Measurements from ENCODE around the gene SERPINE2. TPM values are rescaled to one million over a fixed set of nuclear protein-coding genes. Genes with fewer than 3 reads are reported as not detected.

Gene SERPINE2
- total RNA-seq, 1 donor from 2014 or later: 25.1 TPM

- H3K27ac Mint-ChIP-seq: no peak overlapping the region
- H3K27me3 Mint-ChIP-seq: no peaks in the 10 kb centered on the region
- no peaks in the 10 kb centered on the region for H3K36me3 Mint-ChIP-seq (ENCODE audit: insufficient read depth)
- no peak for DNase-seq (ENCODE audit: low spot score, unreplicated experiment)
- no peak for TF ChIP-seq CTCF (IDR thresholded peaks at IDR 0.05; ENCODE audit: unreplicated experiment)
- H3K4me1 Mint-ChIP-seq (ENCODE audit: low read depth): no peaks in the 10 kb centered on the region
- H3K9me3 Mint-ChIP-seq (ENCODE audit: low read depth): no peaks in the 10 kb centered on the region
- H3K4me3 Mint-ChIP-seq (ENCODE audit: low read depth): no peak overlapping the region
Measured at GRCh38 chr2:224017957-224018356, 21.1 kb downstream of the SERPINE2 start.

GRCh38 chr2:224016963-224017362 lies 22.1 kb downstream of the SERPINE2 start:
- Mint-ChIP-seq H3K36me3 (ENCODE audit: insufficient read depth) (no peaks in the 10 kb centered on the region), H3K27me3 (no peaks in the 10 kb centered on the region), H3K4me1 (ENCODE audit: low read depth) (no peaks in the 10 kb centered on the region), H3K9me3 (ENCODE audit: low read depth) (no peaks in the 10 kb centered on the region), H3K27ac (no peak overlapping the region), H3K4me3 (ENCODE audit: low read depth) (no peak overlapping the region)
- TF ChIP-seq CTCF (IDR thresholded peaks at IDR 0.05; ENCODE audit: unreplicated experiment): no peak
- DNase-seq (ENCODE audit: low spot score, unreplicated experiment): no peak

- Mint-ChIP-seq H3K27me3 (no peaks in the 10 kb centered on the region), H3K9me3 (ENCODE audit: low read depth) (no peaks in the 10 kb centered on the region), H3K27ac (no peak overlapping the region), H3K4me3 (ENCODE audit: low read depth) (no peak overlapping the region), H3K4me1 (ENCODE audit: low read depth) (peaks cover 2% of the 10 kb centered on the region), H3K36me3 (ENCODE audit: insufficient read depth) (no peaks in the 10 kb centered on the region)
- no peak for DNase-seq (ENCODE audit: low spot score, unreplicated experiment)
- TF ChIP-seq CTCF (IDR thresholded peaks at IDR 0.05; ENCODE audit: unreplicated experiment): no peak
Measured at GRCh38 chr2:224014336-224014735, 24.8 kb downstream of the SERPINE2 start.

- H3K9me3 Mint-ChIP-seq (ENCODE audit: low read depth): no peaks in the 10 kb centered on the region
- no peaks in the 10 kb centered on the region for H3K27me3 Mint-ChIP-seq
- H3K4me3 Mint-ChIP-seq (ENCODE audit: low read depth): no peak overlapping the region
- TF ChIP-seq CTCF (IDR thresholded peaks at IDR 0.05; ENCODE audit: unreplicated experiment): no peak
- H3K4me1 Mint-ChIP-seq (ENCODE audit: low read depth): peaks cover 10% of the 10 kb centered on the region
- DNase-seq (ENCODE audit: low spot score, unreplicated experiment): no peak
- H3K36me3 Mint-ChIP-seq (ENCODE audit: insufficient read depth): no peaks in the 10 kb centered on the region
- no peak overlapping the region for H3K27ac Mint-ChIP-seq
Measured at GRCh38 chr2:224011837-224012236, 27.2 kb downstream of the SERPINE2 start.

GRCh38 chr2:224009605-224010315 lies 29.3 kb downstream of the SERPINE2 start:
- no peak for TF ChIP-seq CTCF (IDR thresholded peaks at IDR 0.05; ENCODE audit: unreplicated experiment)
- H3K27ac Mint-ChIP-seq: no peak overlapping the region
- H3K9me3 Mint-ChIP-seq (ENCODE audit: low read depth): no peaks in the 10 kb centered on the region

More at GRCh38 chr2:224009605-224010315, 29.3 kb downstream of the SERPINE2 start:
- no peak overlapping the region for H3K4me3 Mint-ChIP-seq (ENCODE audit: low read depth)
- peaks cover 10% of the 10 kb centered on the region for H3K4me1 Mint-ChIP-seq (ENCODE audit: low read depth)
- no peaks in the 10 kb centered on the region for H3K27me3 Mint-ChIP-seq
- H3K36me3 Mint-ChIP-seq (ENCODE audit: insufficient read depth): no peaks in the 10 kb centered on the region
- no peak for DNase-seq (ENCODE audit: low spot score, unreplicated experiment)
